CD14-positive monocyte (primary cell): ENCODE measurements around the gene TGM5. TPM values are rescaled to one million over a fixed set of nuclear protein-coding genes. Genes with fewer than 3 reads are reported as not detected.

ENCODE experiments used
- DNase-seq, 3 donors: peaks; one replicate each; pipeline ENCODE4 v3.0.0-alpha.2; 2011 to 2022
- H2AFZ ChIP-seq: 2 replicates; pipeline ENCODE4 v1.6.0; 2012; ENCODE audit warnings: mild to moderate bottlenecking, low read depth, low read length, inconsistent platforms; ENCODE audit not compliant: insufficient read depth, poor library complexity, severe bottlenecking
- H3K27ac ChIP-seq, 2 donors: 1 replicate in 1 of 2; 2 replicates in 1 of 2; pipeline ENCODE4 v1.5.1; 2012 to 2013; ENCODE audit warnings: low read length in 2 of 2, control low read depth in 1 of 2, inconsistent platforms in 1 of 2, low read depth in 1 of 2, mild to moderate bottlenecking in 1 of 2
- H3K27me3 ChIP-seq, 2 donors: one replicate each; pipeline versions ENCODE4 v1.6.0 to v1.6.1; 2011 to 2013; ENCODE audit warnings: low read length in 2 of 2; ENCODE audit not compliant: control insufficient read depth in 2 of 2, insufficient read depth in 2 of 2
- H3K36me3 ChIP-seq, 2 donors: replicated peaks in 1 of 2; 1 replicate in 1 of 2; 2 replicates in 1 of 2; pipeline versions ENCODE4 v1.5.1 to v1.6.1; 2012 to 2013; ENCODE audit warnings: low read length in 2 of 2, control low read depth in 1 of 2, inconsistent platforms in 1 of 2, mild to moderate bottlenecking in 1 of 2; ENCODE audit not compliant: insufficient read depth in 2 of 2, control insufficient read depth in 1 of 2
- H3K4me1 ChIP-seq, 2 donors: 1 replicate in 1 of 2; 2 replicates in 1 of 2; pipeline versions ENCODE4 v1.5.1 to v1.6.1; 2012 to 2013; ENCODE audit warnings: low read length in 2 of 2, control low read depth in 1 of 2, inconsistent platforms in 1 of 2, mild to moderate bottlenecking in 1 of 2, moderate library complexity in 1 of 2; ENCODE audit not compliant: insufficient read depth in 2 of 2, control insufficient read depth in 1 of 2
- H3K4me2 ChIP-seq: replicated peaks from 2 replicates; pipeline ENCODE3; 2012; ENCODE audit warnings: low read length, moderate library complexity, mild to moderate bottlenecking; ENCODE audit not compliant: poor library complexity, severe bottlenecking; ENCODE audit errors: extremely low read depth
- H3K4me3 ChIP-seq, 3 experiments: fragments of 200-600 bp in 1 of 3; sonication (generic) in 1 of 3; replicated peaks in 1 of 3; 1 replicate in 2 of 3; 2 replicates in 1 of 3; pipeline ENCODE4 v1.5.1; 2011 to 2013; ENCODE audit warnings: low read length in 3 of 3, mild to moderate bottlenecking in 3 of 3, control low read depth in 2 of 3, low read depth in 2 of 3, inconsistent platforms in 1 of 3, moderate library complexity in 1 of 3
- H3K79me2 ChIP-seq: 2 replicates; pipeline ENCODE4 v1.6.0; 2012; ENCODE audit warnings: mild to moderate bottlenecking, control low read depth, inconsistent platforms, low read length, moderate library complexity; ENCODE audit not compliant: insufficient read depth
- H3K9ac ChIP-seq: 2 replicates; pipeline ENCODE4 v1.6.0; 2017; ENCODE audit warnings: low read length, mild to moderate bottlenecking; ENCODE audit not compliant: insufficient read depth, poor library complexity, severe bottlenecking
- H3K9me3 ChIP-seq, 2 donors: replicated peaks in 1 of 2; 1 replicate in 1 of 2; 2 replicates in 1 of 2; pipeline versions ENCODE4 v1.5.1 to v1.6.1; 2012 to 2013; ENCODE audit warnings: low read length in 2 of 2, control low read depth in 1 of 2; ENCODE audit not compliant: control insufficient read depth in 1 of 2, insufficient read depth in 1 of 2
- H4K20me1 ChIP-seq: 2 replicates; pipeline ENCODE4 v1.6.0; 2012; ENCODE audit warnings: mild to moderate bottlenecking, low read length, control low read depth, moderate library complexity; ENCODE audit not compliant: insufficient read depth
- H3K27ac Mint-ChIP-seq, 7 donors: one replicate each; pipeline ENCODE4 v1.8.0; 2020; ENCODE audit warnings: mild to moderate bottlenecking in 7 of 7, mixed read lengths in 7 of 7, moderate library complexity in 6 of 7, inconsistent platforms in 2 of 7
- H3K27me3 Mint-ChIP-seq, 3 donors: one replicate each; pipeline ENCODE4 v1.8.0; 2021 to 2022; ENCODE audit warnings: low read depth in 3 of 3, mild to moderate bottlenecking in 3 of 3, mixed read lengths in 3 of 3, moderate library complexity in 3 of 3, inconsistent platforms in 1 of 3
- H3K36me3 Mint-ChIP-seq, 2 donors: one replicate each; pipeline ENCODE4 v1.8.0; 2020; ENCODE audit warnings: mixed read lengths in 2 of 2, inconsistent platforms in 1 of 2, mild to moderate bottlenecking in 1 of 2
- H3K4me1 Mint-ChIP-seq: one replicate; pipeline ENCODE4 v1.8.0; 2020; ENCODE audit warnings: mild to moderate bottlenecking, mixed read lengths
- H3K4me3 Mint-ChIP-seq, 2 donors: one replicate each; pipeline ENCODE4 v1.8.0; 2020; ENCODE audit warnings: mild to moderate bottlenecking in 2 of 2, mixed read lengths in 2 of 2, moderate library complexity in 1 of 2
- H3K9me3 Mint-ChIP-seq, 7 donors: one replicate each; pipeline ENCODE4 v1.8.0; 2020 to 2022; ENCODE audit warnings: mixed read lengths in 7 of 7, mild to moderate bottlenecking in 6 of 7, moderate library complexity in 6 of 7, inconsistent platforms in 2 of 7
- CTCF ChIP-seq: fragments of 200-600 bp; IDR thresholded peaks from one replicate; pipeline ENCODE4 v1.8.0; 2022; ENCODE audit warnings: antibody characterized with exemption, mild to moderate bottlenecking
- WGBS: methylation state at CpG from one replicate; pipeline ENCODE4 v1.1.5; 2013; ENCODE audit warnings: missing lambda C conversion rate; ENCODE audit not compliant: insufficient coverage; 5-methylcytosine and 5-hydroxymethylcytosine counted together
- intact Hi-C, 2 donors: fragments of 100-400 bp; cut with micrococcal nuclease; formaldehyde crosslinking; loops; one replicate each; pipeline versions ENCODE4 v1.15.0 to v1.15.1; 2023
- polyA plus RNA-seq, 3 donors: library from polyadenylated mRNA; depleted of rRNA in 1 of 3; unstranded in 2 of 3; stranded (reverse) in 1 of 3; fragments of 300-500 nt in 2 of 3; fragments of >200 nt in 1 of 3; fragmentation: Illumina TruSeq in 2 of 3; gene quantifications; 1 replicate in 2 of 3; 2 replicates in 1 of 3; pipeline ENCODE4 v1.2.3, GENCODE V29; 2012 to 2021

The TGM5 gene
- polyA plus RNA-seq, 3 donors = not detected

GRCh38 chr15:43193710-43194109 is 73.0 kb downstream of the TGM5 start:
- intact Hi-C loops = no loop called here
- DNase-seq = no peak

GRCh38 chr15:43190178-43190577 is 76.5 kb downstream of the TGM5 start:
- Histone ChIP-seq H3K4me3 (no peak overlapping the region), H3K4me1 (peaks cover 8 to 16% of the 10 kb centered on the region in 2 donors), H3K9ac (no peak overlapping the region), H2AFZ (no peak overlapping the region), H4K20me1 (peaks cover 31% of the 10 kb centered on the region), H3K9me3 (no peaks in the 10 kb centered on the region), H3K27me3 (no peaks in the 10 kb centered on the region), H3K4me2 (no peak overlapping the region), H3K36me3 (peaks cover 66 to 70% of the 10 kb centered on the region in 2 donors), H3K79me2 (peaks cover 33% of the 10 kb centered on the region), H3K27ac (no peak overlapping the region)
- DNase-seq = no peak
- H3K27me3 Mint-ChIP-seq = no peaks in the 10 kb centered on the region
- peaks cover 17% of the 10 kb centered on the region for H3K4me1 Mint-ChIP-seq
- H3K27ac Mint-ChIP-seq = no peak overlapping the region
- TF ChIP-seq CTCF = no peak
- H3K9me3 Mint-ChIP-seq = no peaks in the 10 kb centered on the region
- WGBS = no CpG with 5 or more reads among the region's 1 CpG
- H3K4me3 Mint-ChIP-seq = no peak overlapping the region
- intact Hi-C loops = no loop called here
- H3K36me3 Mint-ChIP-seq = peaks cover 54 to 68% of the 10 kb centered on the region in 2 donors

More at GRCh38 chr15:43193710-43194109, 73.0 kb downstream of the TGM5 start:
- Histone ChIP-seq H4K20me1 (peaks cover 16% of the 10 kb centered on the region), H3K4me1 (no peaks in the 10 kb centered on the region), H3K36me3 (peaks cover 81 to 90% of the 10 kb centered on the region in 2 donors), H3K9me3 (no peaks in the 10 kb centered on the region), H3K79me2 (no peaks in the 10 kb centered on the region), H3K27me3 (no peaks in the 10 kb centered on the region), H2AFZ (no peak overlapping the region), H3K9ac (no peak overlapping the region), H3K4me3 (no peak overlapping the region), H3K4me2 (no peak overlapping the region), H3K27ac (no peak overlapping the region)
- no CpG with 5 or more reads among the region's 2 CpGs for WGBS
- no peak for TF ChIP-seq CTCF
- Mint-ChIP-seq H3K27ac (no peak overlapping the region), H3K9me3 (peaks cover 0 to 8% (median 3%) of the 10 kb centered on the region in 7 donors), H3K4me1 (peaks cover 2% of the 10 kb centered on the region), H3K27me3 (no peaks in the 10 kb centered on the region), H3K4me3 (no peak overlapping the region), H3K36me3 (peaks cover 79 to 93% of the 10 kb centered on the region in 2 donors)
